PFSK-1 (cell line): ENCODE measurements around the gene GPR39.

ENCODE experiments used
- FOXP2 ChIP-seq: optimal IDR thresholded peaks from 2 replicates; pipeline ENCODE3; 2011; ENCODE audit warnings: borderline replicate concordance, control low read depth, inconsistent platforms; ENCODE audit not compliant: insufficient read depth; ENCODE audit errors: extremely low read length, extremely low read depth
- POLR2AphosphoS5 ChIP-seq: IDR thresholded peaks from 2 replicates; pipeline ENCODE4 v1.6.1; 2012; ENCODE audit warnings: low read depth, mild to moderate bottlenecking, control low read depth, low read length, moderate library complexity
- SIN3A ChIP-seq: IDR thresholded peaks from 2 replicates; pipeline ENCODE4 v1.6.1; 2012; ENCODE audit warnings: mild to moderate bottlenecking, low read length, moderate library complexity, borderline replicate concordance; ENCODE audit not compliant: insufficient read depth
- TAF1 ChIP-seq: IDR thresholded peaks from 2 replicates; pipeline ENCODE4 v1.6.1; 2012; ENCODE audit warnings: low read length, control low read depth, borderline replicate concordance; ENCODE audit not compliant: insufficient read depth
- TF ChIP-seq, protein P1 (sequence below), 2 experiments: IDR thresholded peaks; 2 replicates each; pipeline versions ENCODE4 v1.6.1 to v1.8.0; 2011 to 2012; ENCODE audit warnings: low read depth in 2 of 2, low read length in 2 of 2, control low read depth in 1 of 2, inconsistent platforms in 1 of 2, mild to moderate bottlenecking in 1 of 2, moderate library complexity in 1 of 2; ENCODE audit not compliant: insufficient read depth in 1 of 2

Gene GPR39

DNA sequence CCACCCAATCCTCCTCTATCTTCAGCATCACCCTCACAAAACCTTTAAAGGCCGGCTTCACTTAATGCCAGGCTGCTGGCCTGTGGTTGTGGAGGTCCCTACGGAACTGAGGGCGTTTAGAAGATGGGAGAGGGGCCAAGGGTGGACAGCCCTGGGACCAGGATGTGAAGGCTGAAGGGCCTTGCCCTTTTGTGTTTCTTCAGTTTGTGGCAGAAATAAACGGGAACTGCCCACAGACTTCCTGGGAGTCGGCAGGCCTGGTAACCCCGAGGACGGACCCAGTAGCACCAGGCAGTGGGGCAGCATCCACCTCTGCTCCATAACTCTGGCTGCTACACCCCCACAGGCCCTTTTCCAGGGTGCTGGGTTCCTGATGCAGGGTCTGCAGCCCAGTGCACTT is 202.1 kb downstream of the GPR39 start:
- TF ChIP-seq FOXP2 (no peak), POLR2AphosphoS5 (no peak)

DNA sequence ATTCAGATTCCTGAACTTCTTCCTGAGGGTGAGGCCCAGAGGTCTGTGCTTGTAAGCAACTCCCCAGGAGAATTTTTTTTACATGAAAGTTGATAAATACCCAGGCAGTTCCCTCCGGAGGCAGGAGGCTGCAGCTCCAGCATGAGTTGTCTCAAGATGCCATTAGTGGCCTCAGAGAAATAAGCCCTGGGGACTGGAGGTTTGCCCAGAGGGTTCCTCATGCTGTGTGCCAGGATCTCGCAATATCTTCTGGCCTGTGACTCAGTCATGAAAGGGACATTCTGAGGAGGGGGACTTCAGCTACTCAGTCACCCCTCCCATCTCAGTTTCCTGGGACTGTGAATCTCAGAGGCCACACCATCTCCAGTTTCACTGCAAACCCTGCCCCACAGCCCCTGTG is 203.5 kb downstream of the GPR39 start:
- TF ChIP-seq SIN3A = no peak
- TF ChIP-seq TAF1 = no peak

DNA sequence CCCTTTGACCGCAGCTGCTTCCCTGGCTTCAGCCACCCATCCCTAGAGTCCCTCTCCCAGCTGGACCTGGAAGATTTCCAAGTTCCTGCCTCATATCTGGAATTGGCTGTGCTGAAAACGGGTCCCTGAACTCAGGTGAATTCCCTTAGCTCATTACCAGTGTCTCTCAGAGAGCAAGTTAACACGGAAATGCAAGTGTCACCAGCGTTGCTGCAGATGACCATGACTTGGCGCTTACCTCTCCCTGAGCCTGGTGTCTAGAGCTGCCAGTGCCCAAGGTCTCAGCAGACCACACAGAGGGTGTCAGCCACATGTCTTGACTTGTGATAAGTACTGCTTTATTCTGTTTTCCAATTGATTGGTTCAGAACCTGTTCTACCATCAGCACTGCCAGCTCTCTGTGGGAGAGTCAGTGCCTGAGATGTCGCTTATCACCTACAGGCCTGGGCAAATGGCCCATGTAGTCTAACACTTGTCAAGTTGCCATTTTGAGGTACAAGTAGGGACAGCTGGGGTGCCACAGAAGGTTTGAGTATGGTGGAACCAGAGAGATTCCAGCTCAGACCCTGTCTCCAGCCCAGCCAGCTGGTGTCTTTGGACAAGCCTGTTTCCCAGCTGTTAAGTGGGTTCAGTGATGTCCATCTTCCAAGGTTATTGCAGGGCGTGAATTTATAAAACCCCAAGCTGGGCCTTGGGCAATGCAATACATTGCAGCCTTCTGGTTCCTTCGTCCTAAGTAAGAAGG is 204.7 kb downstream of the GPR39 start:
- no peak for TF ChIP-seq FOXP2
- TF ChIP-seq TAF1 = no peak
- TF ChIP-seq POLR2AphosphoS5 = no peak
- TF ChIP-seq, protein P1, sequence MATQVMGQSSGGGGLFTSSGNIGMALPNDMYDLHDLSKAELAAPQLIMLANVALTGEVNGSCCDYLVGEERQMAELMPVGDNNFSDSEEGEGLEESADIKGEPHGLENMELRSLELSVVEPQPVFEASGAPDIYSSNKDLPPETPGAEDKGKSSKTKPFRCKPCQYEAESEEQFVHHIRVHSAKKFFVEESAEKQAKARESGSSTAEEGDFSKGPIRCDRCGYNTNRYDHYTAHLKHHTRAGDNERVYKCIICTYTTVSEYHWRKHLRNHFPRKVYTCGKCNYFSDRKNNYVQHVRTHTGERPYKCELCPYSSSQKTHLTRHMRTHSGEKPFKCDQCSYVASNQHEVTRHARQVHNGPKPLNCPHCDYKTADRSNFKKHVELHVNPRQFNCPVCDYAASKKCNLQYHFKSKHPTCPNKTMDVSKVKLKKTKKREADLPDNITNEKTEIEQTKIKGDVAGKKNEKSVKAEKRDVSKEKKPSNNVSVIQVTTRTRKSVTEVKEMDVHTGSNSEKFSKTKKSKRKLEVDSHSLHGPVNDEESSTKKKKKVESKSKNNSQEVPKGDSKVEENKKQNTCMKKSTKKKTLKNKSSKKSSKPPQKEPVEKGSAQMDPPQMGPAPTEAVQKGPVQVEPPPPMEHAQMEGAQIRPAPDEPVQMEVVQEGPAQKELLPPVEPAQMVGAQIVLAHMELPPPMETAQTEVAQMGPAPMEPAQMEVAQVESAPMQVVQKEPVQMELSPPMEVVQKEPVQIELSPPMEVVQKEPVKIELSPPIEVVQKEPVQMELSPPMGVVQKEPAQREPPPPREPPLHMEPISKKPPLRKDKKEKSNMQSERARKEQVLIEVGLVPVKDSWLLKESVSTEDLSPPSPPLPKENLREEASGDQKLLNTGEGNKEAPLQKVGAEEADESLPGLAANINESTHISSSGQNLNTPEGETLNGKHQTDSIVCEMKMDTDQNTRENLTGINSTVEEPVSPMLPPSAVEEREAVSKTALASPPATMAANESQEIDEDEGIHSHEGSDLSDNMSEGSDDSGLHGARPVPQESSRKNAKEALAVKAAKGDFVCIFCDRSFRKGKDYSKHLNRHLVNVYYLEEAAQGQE (IDR thresholded peaks at IDR 0.05; ENCODE audit: insufficient read depth in 1 of 2, low read depth in 2 of 2, low read length in 2 of 2) = no peak
- TF ChIP-seq SIN3A = no peak

DNA sequence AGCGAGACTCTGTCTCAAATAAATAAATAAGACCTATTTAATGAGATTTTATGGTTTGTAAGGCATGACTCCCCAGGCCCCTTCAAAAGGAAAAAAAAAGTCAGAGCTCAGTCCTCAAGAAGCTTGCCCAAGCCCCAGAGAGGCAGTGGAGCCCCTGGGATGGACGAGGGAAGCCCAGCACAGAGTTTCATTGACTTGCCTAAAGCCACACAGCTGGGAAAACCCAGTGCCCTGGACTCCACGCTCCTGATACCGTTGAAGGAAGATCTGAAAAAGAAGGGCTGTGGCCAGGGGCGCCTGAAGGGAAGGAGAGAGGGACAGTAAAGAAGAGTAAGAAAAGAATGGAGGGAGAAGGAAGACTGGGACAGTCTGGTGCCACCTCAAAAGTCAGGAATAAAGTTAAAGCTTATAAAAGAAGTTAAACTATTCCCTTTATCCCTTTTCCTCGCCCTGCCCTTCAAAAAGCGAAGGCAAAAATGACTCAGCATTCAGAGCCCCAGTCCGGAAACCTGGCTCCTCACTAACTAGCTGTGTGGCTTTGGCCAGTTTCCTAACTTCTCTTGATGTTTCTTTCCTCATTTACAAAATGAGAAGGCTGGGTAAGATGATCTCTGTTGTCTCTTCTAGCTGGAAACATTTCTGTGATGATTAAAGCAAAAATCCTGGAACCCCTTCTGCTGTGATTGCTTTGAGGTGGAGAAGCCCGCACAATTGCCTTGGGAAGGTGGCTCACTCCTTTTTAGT is 206.7 kb downstream of the GPR39 start:
- TF ChIP-seq POLR2AphosphoS5 (no peak), SIN3A (no peak), TAF1 (no peak), FOXP2 (no peak)
- TF ChIP-seq, protein P1 (IDR thresholded peaks at IDR 0.05; ENCODE audit: insufficient read depth in 1 of 2, low read depth in 2 of 2, low read length in 2 of 2) = no peak

DNA sequence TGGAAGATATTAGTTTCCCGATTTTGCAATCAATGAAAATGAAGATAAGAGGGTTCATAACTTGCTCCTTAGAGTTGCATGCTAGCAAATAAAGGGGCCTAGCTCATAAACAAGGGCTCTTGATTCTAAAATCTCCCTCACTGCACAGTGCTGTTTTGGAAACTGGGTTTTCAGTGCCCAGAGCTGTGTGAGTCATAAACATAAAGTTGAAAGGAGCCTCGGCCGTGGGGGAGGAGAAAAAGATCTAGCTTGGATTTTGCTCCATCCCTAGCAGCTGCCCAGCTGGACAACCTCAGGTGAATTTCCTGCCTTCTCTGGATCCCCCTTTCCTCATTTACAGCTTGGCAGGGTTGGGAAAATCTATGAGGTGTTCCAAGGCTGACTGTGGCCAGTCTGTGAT is 210.9 kb downstream of the GPR39 start:
- no peak for TF ChIP-seq FOXP2
- TF ChIP-seq, protein P1 (IDR thresholded peaks at IDR 0.05; ENCODE audit: insufficient read depth in 1 of 2, low read depth in 2 of 2, low read length in 2 of 2) = no peak
- no peak for TF ChIP-seq POLR2AphosphoS5
- TF ChIP-seq TAF1 = no peak
- TF ChIP-seq SIN3A = no peak

DNA sequence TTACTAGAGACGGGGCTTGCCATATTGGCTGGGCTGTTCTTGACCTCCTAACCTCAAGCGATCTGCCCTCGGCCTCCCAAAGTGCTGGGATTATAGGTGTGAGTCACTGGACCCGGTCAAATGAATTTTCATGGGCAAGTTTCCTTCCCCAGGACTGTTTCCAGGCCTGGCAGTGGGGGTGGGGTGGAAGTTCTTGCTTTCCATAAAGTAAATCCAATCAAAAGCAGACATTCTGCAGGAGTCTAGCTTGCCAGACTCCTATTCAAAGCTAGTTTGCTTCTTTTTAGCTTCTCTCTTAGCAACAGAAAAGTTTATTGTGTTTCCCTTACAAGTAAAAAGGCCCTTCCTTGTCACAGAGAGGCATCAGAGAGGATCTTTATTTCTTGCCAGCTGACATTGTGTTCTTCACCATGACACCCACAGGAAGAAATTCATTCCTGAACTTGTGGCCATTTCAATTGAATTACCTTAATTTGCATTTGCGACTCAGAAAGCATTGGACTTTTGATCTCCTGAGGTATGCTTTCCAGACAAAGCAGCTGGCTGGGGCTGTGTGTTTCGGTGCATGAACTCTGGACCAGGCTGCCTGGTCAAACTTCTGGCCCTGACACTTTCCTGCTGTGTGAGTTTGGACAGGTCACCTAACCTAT is 215.5 kb downstream of the GPR39 start:
- TF ChIP-seq POLR2AphosphoS5 (no peak), SIN3A (no peak), FOXP2 (no peak), TAF1 (no peak)
- TF ChIP-seq, protein P1 (IDR thresholded peaks at IDR 0.05; ENCODE audit: insufficient read depth in 1 of 2, low read depth in 2 of 2, low read length in 2 of 2) = no peak
